ENCODE data around the gene ANK3. TPM values are rescaled to one million over a fixed set of nuclear protein-coding genes. Genes with fewer than 3 reads are reported as not detected.
A peak's percentile ranks its signal among the peaks of the same experiment; 100 is the strongest.

The ANK3 gene
- total and polyA plus RNA-seq, 2 donors (not counting 3 experiments of a cell fraction or from before 2014, with no cell fraction given) = 0.88 to 8.5 TPM

- Histone ChIP-seq H3K9me3 (replicated peaks; ENCODE audit: control insufficient read depth, insufficient read depth, low read length) (no peaks in the 10 kb centered on the region), H4K20me1 (replicated peaks; ENCODE audit: control insufficient read depth, extremely low read depth, insufficient read depth, low read length) (no peaks in the 10 kb centered on the region), H3K27ac (ENCODE audit: insufficient read depth, low read depth, low read length) (peak overlapping the region; percentile 39), H3K9ac (replicated peaks; ENCODE audit: extremely low read depth, insufficient read depth, low read length) (no peak overlapping the region), H3K79me2 (ENCODE audit: control insufficient read depth, insufficient read depth, low read length) (no peaks in the 10 kb centered on the region), H3K4me2 (ENCODE audit: insufficient read depth, low read length) (no peak overlapping the region), H3K36me3 (ENCODE audit: control insufficient read depth in 2 of 2, extremely low read depth in 1 of 2, insufficient read depth in 2 of 2, low read length in 2 of 2) (no peaks in the 10 kb centered on the region), H3K4me1 (ENCODE audit: control insufficient read depth, extremely low read depth, insufficient read depth, low read length) (peaks cover 17% of the 10 kb centered on the region), H3K4me3 (replicated peaks in 1 of 3; ENCODE audit: insufficient read depth in 1 of 3, low read depth in 1 of 3, low read length in 3 of 3) (no peak overlapping the region), H2AFZ (ENCODE audit: low read depth, low read length) (peak overlapping the region; percentile 78), H3K9me1 (replicated peaks; ENCODE audit: control insufficient read depth, extremely low read depth, insufficient read depth, low read length) (peaks cover 3% of the 10 kb centered on the region), H3K27me3 (ENCODE audit: control insufficient read depth in 2 of 2, insufficient read depth in 2 of 2, low read length in 2 of 2) (no peaks in the 10 kb centered on the region)
- FAIRE-seq (no peak), DNase-seq (ENCODE audit: low read depth, low spot score) (peak; percentile 67)
- intact Hi-C loops (cut with micrococcal nuclease) = no loop called here
- TSS peak; percentile 19 for BruUV-seq (replicated peaks)
- dilution Hi-C loops (cut with MboI; ENCODE audit: extremely low pct_ligation_motif_present, low sequenced_read_pairs) = no loop called here
- TF ChIP-seq EZH2 (IDR thresholded peaks at IDR 0.05; ENCODE audit: borderline replicate concordance, low read depth, low read length, severe bottlenecking) (no peak), FOS (IDR thresholded peaks at IDR 0.05; ENCODE audit: borderline replicate concordance, insufficient read depth, low read length) (peak; percentile 13), MYC (IDR thresholded peaks at IDR 0.05; ENCODE audit: low read depth, low read length) (no peak), CTCF (IDR thresholded peaks at IDR 0.05; ENCODE audit: extremely low read depth in 1 of 2, insufficient read depth in 1 of 2, low read depth in 1 of 2, low read length in 2 of 2) (no peak), JUN (IDR thresholded peaks at IDR 0.05; ENCODE audit: borderline replicate concordance, insufficient read depth, insufficient read length, low read depth) (no peak), POLR2A (IDR thresholded peaks at IDR 0.05; ENCODE audit: low read depth, low read length) (no peak), GATA2 (IDR thresholded peaks at IDR 0.05; ENCODE audit: insufficient read depth, insufficient read length, low read depth, low read length) (peak; percentile 18)
- POLR2A ChIA-PET = interaction anchor here (0.7 kb wide), 1 partner anchor 17 kb away, joined by 4 read pairs; no protein-coding TSS in a partner anchor
- CTCF ChIA-PET = interaction anchor here (0.8 to 2.2 kb wide), 4 partner anchors 9 to 91 kb away, joined by 3 to 15 read pairs (median 4); no protein-coding TSS in a partner anchor
These were observed 89.5 kb downstream of the ANK3 start for GRCh38 chr10:60299961-60300883.
